Astrocyte of the cerebellum (primary cell): ENCODE measurements around the gene PORCN.
"Not testable (repeated sequence)": the region's sequence is repeated elsewhere in the genome, so short reads cannot be mapped to it uniquely, and the experiment has no call there.

ENCODE experiments used
- DNase-seq: peaks from one replicate; pipeline ENCODE4 v3.0.0-alpha.2; 2011; ENCODE audit warnings: low read depth
- H3K4me3 ChIP-seq: 2 replicates; pipeline ENCODE4 v1.5.1; 2011; ENCODE audit warnings: mild to moderate bottlenecking, low read depth, low read length, moderate library complexity
- in situ Hi-C: cut with HindIII; loops from 2 replicates; pipeline ENCODE4 v1.10.0; 2017; ENCODE audit warnings: low sequenced_read_pairs
- TF ChIP-seq, protein P1 (sequence below): IDR thresholded peaks from 2 replicates; pipeline ENCODE4 v1.5.1; 2012; ENCODE audit warnings: low read length, low read depth, moderate library complexity, mild to moderate bottlenecking; ENCODE audit errors: missing control alignments

Gene PORCN

DNA sequence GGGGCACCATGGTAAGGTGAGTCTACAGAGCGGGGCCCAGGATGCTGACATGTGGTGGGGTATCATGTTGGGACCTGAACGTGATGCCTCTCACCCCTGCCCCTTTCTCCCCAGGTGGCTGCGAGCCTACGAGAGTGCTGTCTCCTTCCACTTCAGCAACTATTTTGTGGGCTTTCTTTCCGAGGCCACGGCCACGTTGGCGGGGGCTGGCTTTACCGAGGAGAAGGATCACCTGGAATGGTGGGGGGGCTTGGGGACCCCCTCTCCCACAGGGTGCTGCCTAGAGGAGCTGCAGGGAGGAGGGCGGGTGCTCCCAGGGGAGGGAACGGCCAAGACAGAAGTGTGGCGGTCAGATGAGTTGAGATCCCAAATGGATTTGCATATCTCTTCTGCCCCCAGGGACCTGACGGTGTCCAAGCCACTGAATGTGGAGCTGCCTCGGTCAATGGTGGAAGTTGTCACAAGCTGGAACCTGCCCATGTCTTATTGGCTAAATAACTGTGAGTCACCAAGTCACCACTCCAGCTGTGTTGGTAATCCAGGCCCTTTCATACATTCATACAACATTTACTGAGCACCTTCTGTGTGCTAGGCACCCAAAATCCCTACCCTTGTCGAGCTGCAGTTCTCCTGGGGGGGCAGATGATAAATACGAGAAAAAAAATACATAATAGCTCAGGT lies 5.5 kb downstream of the PORCN start:
- DNase-seq = no peak
- in situ Hi-C loops = no loop called here
- H3K4me3 ChIP-seq = no peak overlapping the region
- TF ChIP-seq, protein P1, sequence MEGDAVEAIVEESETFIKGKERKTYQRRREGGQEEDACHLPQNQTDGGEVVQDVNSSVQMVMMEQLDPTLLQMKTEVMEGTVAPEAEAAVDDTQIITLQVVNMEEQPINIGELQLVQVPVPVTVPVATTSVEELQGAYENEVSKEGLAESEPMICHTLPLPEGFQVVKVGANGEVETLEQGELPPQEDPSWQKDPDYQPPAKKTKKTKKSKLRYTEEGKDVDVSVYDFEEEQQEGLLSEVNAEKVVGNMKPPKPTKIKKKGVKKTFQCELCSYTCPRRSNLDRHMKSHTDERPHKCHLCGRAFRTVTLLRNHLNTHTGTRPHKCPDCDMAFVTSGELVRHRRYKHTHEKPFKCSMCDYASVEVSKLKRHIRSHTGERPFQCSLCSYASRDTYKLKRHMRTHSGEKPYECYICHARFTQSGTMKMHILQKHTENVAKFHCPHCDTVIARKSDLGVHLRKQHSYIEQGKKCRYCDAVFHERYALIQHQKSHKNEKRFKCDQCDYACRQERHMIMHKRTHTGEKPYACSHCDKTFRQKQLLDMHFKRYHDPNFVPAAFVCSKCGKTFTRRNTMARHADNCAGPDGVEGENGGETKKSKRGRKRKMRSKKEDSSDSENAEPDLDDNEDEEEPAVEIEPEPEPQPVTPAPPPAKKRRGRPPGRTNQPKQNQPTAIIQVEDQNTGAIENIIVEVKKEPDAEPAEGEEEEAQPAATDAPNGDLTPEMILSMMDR = no peak

DNA sequence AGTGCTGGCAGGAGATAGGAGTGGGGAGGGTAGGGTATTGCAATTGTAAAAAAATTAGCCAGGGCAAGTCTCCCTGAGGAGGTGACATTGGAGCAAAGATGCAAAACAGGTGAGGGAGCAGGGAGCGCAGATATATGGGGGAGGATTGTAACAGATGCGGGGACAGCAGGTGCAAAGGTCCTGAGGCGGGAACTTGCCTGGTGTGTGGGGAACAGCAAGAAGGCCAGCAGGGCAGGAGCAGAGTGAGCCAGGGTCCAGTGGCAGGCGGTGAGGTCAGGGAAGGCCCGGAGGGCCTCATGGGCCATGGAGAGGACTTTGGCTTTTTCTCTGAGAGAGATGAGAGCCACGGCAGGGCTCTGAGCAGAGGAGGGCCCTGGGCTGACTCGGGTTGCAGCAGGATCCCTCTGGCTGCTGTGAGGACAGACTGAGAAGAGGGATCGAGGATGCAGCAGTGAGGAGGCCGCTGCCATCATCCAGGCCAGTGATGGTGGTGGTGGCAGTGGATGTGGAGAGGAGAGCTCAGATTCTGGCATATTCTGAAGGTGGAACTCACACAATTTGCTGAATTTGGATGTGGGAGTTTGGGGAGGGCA lies 6.2 kb downstream of the PORCN start:
- TF ChIP-seq, protein P1 = no peak
- in situ Hi-C loops = no loop called here
- no peak for DNase-seq
- H3K4me3 ChIP-seq = no peak overlapping the region

DNA sequence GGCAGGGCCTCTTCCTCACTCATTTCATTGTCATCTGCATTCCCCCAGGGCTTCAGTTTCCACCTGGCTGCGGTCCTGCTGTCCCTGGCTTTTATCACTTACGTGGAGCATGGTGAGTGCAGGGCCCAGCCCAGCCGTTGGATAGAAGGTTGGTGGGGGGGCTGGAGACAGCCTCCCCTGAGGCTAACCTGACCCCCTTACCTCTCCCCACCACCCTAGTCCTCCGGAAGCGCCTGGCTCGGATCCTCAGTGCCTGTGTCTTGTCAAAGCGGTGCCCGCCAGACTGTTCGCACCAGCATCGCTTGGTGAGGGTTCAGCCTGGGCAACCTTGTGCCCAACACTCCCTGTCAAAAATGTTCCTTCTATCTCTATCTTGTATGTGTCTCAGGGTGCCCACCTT lies 7.0 kb downstream of the PORCN start:
- DNase-seq = no peak
- TF ChIP-seq, protein P1 = no peak
- in situ Hi-C loops = no loop called here
- H3K4me3 ChIP-seq = no peak overlapping the region

DNA sequence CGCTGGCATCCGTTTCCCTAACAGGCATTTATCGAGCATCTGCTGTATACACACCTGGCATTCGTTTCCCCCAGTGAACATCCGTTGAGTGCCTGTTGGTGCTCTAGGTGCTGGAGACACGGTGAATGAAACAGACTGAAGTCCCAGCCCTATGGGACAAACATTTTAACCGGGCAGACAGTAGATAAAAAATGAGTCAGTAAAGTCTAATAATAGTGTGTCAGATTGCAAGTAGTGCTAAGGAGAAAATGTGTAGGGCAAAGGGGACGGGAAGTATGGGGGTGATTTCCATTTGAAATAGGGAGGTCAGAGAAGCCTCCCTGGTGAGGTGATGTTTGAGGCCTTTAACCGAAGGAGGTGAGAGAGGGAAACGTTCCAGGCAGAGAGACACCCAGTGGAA lies 7.5 kb downstream of the PORCN start:
- H3K4me3 ChIP-seq = no peak overlapping the region
- TF ChIP-seq, protein P1 = no peak
- DNase-seq = no peak
- in situ Hi-C loops = no loop called here

DNA sequence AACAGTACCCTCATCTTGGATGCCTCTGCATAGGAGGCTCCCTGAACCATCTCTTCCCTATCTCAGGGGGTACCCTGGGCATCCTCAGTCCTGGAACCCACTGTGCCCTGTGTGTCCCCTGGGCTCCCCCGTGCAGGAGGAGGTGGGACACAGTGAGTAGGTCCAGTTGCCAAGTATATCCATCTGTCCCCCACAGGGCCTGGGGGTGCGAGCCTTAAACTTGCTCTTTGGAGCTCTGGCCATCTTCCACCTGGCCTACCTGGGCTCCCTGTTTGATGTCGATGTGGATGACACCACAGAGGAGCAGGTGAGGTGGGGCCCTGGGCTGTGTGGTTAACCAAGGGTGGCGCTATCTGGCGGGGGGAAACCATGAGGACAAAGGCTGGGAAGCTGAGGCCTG lies 8.2 kb downstream of the PORCN start:
- in situ Hi-C loops = no loop called here
- TF ChIP-seq, protein P1 = no peak

DNA sequence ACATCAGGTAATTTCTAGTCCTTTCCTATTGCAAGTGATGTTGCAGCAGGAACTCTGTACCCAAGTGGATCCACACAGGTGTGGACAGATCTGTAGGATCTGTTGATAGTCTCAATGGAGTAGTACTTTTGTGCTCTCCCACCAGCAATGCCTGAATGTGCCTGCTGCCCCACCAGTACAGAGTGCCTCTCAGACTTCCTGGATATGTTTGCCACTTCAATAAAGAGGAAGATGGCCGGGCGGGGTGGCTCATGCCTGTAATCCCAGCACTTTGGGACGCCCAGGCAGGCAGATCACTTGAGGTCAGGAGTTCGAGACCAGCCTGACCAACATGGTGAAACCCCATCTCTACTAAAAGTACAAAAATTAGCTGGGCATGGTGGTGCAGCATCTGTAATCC lies 10.7 kb downstream of the PORCN start:
- in situ Hi-C loops, H3K4me3 ChIP-seq, DNase-seq: not testable (repeated sequence)

More for the DNA sequence above, 8.2 kb downstream of the PORCN start:
- no peak overlapping the region for H3K4me3 ChIP-seq
- DNase-seq = no peak

DNA sequence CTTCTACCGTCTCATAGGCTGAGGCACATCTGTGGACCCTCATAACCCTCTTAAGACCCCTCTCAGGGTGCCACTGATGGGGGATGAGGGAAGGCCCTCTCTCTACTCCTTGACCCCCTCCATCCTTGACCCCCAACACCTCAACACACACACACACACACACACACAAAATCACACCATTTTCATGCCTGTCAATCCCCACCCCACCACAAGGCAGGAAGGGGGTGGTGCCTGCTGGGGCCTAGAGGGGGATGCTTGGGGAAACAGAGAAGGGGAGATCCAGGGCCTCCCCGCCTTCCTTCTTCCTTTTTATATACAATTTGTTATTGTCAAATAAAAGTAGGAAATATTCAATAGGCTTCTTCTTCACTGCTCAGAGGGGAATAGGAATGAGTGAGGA lies 11.7 kb downstream of the PORCN start:
- no peak for DNase-seq
- TF ChIP-seq, protein P1 = no peak
- no peak overlapping the region for H3K4me3 ChIP-seq
- in situ Hi-C loops = no loop called here
